Measurements from ENCODE around the gene PANX3.
A peak's percentile ranks its signal among the peaks of the same experiment; 100 is the strongest.
"Not testable (repeated sequence)": the region's sequence is repeated elsewhere in the genome, so short reads cannot be mapped to it uniquely, and the experiment has no call there.

The PANX3 gene

GRCh38 chr11:124611064-124611463, at the start of gene PANX3:
TSS of gene PANX3 (plus strand) at chr11:124611428. CDS start at chr11:124611557, 129 bp downstream.
- in situ Hi-C loops (cut with HindIII; ENCODE audit: low pct_ligation_motif_present, low pct_unique_long_range_greater_than_20kb, low sequenced_read_pairs): no loop called here
- no peak for DNase-seq

- no peak for DNase-seq
- in situ Hi-C loops (cut with HindIII; ENCODE audit: low pct_ligation_motif_present, low pct_unique_long_range_greater_than_20kb, low sequenced_read_pairs): no loop called here
These were observed 41.5 kb upstream of the PANX3 start, which contains the start of gene OR8A1 for GRCh38 chr11:124569697-124570096. TSS of gene OR8A1 (plus strand) at chr11:124569997. CDS start at chr11:124570120, 123 bp downstream.

GRCh38 chr11:124570160-124570559, 41.1 kb upstream of the PANX3 start:
- in situ Hi-C loops (cut with HindIII; ENCODE audit: low pct_ligation_motif_present, low pct_unique_long_range_greater_than_20kb, low sequenced_read_pairs): no loop called here
- DNase-seq: no peak

GRCh38 chr11:124577716-124578427, 33.4 kb upstream of the PANX3 start:
- in situ Hi-C loops (cut with HindIII; ENCODE audit: low pct_ligation_motif_present, low pct_unique_long_range_greater_than_20kb, low sequenced_read_pairs): loop anchor here (25.0 kb wide), 1 partner anchor 141 kb away; the partner anchor contains the start of gene OR8B8
- DNase-seq: no peak

GRCh38 chr11:124578761-124579160, 32.5 kb upstream of the PANX3 start:
- in situ Hi-C loops (cut with HindIII; ENCODE audit: low pct_ligation_motif_present, low pct_unique_long_range_greater_than_20kb, low sequenced_read_pairs): loop anchor here (25.0 kb wide), 1 partner anchor 141 kb away; the partner anchor contains the start of gene OR8B8
- DNase-seq: no peak

- in situ Hi-C loops (cut with HindIII; ENCODE audit: low pct_ligation_motif_present, low pct_unique_long_range_greater_than_20kb, low sequenced_read_pairs): loop anchor here (25.0 kb wide), 1 partner anchor 145 kb away; the partner anchor contains the start of gene OR8B8
- DNase-seq: no peak
These were observed 29.4 kb upstream of the PANX3 start for GRCh38 chr11:124581817-124582216.

- no peak for DNase-seq
- in situ Hi-C loops (cut with HindIII; ENCODE audit: low pct_ligation_motif_present, low pct_unique_long_range_greater_than_20kb, low sequenced_read_pairs): loop anchor here (25.0 kb wide), 1 partner anchor 145 kb away; the partner anchor contains the start of gene OR8B8
These were observed 28.7 kb upstream of the PANX3 start for GRCh38 chr11:124582565-124582964.

- no peak for DNase-seq
- in situ Hi-C loops (cut with HindIII; ENCODE audit: low pct_ligation_motif_present, low pct_unique_long_range_greater_than_20kb, low sequenced_read_pairs): loop anchor here (25.0 kb wide), 1 partner anchor 146 kb away; the partner anchor contains the start of gene OR8B8
These were observed 27.4 kb upstream of the PANX3 start for GRCh38 chr11:124583781-124584180.

- in situ Hi-C loops (cut with HindIII; ENCODE audit: low pct_ligation_motif_present, low pct_unique_long_range_greater_than_20kb, low sequenced_read_pairs): loop anchor here (25.0 kb wide), 1 partner anchor 148 kb away; the partner anchor contains the start of gene OR8B8
- DNase-seq: no peak
These were observed 26.4 kb upstream of the PANX3 start for GRCh38 chr11:124584681-124585372.

GRCh38 chr11:124586238-124586860, 24.9 kb upstream of the PANX3 start:
- in situ Hi-C loops (cut with HindIII; ENCODE audit: low pct_ligation_motif_present, low pct_unique_long_range_greater_than_20kb, low sequenced_read_pairs): loop anchor here (25.0 kb wide), 1 partner anchor 149 kb away; the partner anchor contains the start of gene OR8B8
- DNase-seq: peak; percentile 55

GRCh38 chr11:124591430-124591829, 19.8 kb upstream of the PANX3 start:
- in situ Hi-C loops (cut with HindIII; ENCODE audit: low pct_ligation_motif_present, low pct_unique_long_range_greater_than_20kb, low sequenced_read_pairs): loop anchor here (25.0 kb wide), 1 partner anchor 154 kb away; the partner anchor contains the start of gene OR8B8

GRCh38 chr11:124592627-124593026, 18.6 kb upstream of the PANX3 start:
- in situ Hi-C loops (cut with HindIII; ENCODE audit: low pct_ligation_motif_present, low pct_unique_long_range_greater_than_20kb, low sequenced_read_pairs): loop anchor here (25.0 kb wide), 1 partner anchor 155 kb away; the partner anchor contains the start of gene OR8B8
- no peak for DNase-seq

More at GRCh38 chr11:124591430-124591829, 19.8 kb upstream of the PANX3 start:
- no peak for DNase-seq

GRCh38 chr11:124595302-124595701, 15.9 kb upstream of the PANX3 start:
- in situ Hi-C loops (cut with HindIII; ENCODE audit: low pct_ligation_motif_present, low pct_unique_long_range_greater_than_20kb, low sequenced_read_pairs): loop anchor here (25.0 kb wide), 1 partner anchor 158 kb away; the partner anchor contains the start of gene OR8B8
- no peak for DNase-seq

GRCh38 chr11:124597626-124598025, 13.6 kb upstream of the PANX3 start:
- no peak for DNase-seq
- in situ Hi-C loops (cut with HindIII; ENCODE audit: low pct_ligation_motif_present, low pct_unique_long_range_greater_than_20kb, low sequenced_read_pairs): loop anchor here (25.0 kb wide), 1 partner anchor 160 kb away; the partner anchor contains the start of gene OR8B8

- in situ Hi-C loops (cut with HindIII; ENCODE audit: low pct_ligation_motif_present, low pct_unique_long_range_greater_than_20kb, low sequenced_read_pairs): no loop called here
These were observed 10.5 kb upstream of the PANX3 start for GRCh38 chr11:124600621-124601320.

GRCh38 chr11:124602193-124602592, 9.0 kb upstream of the PANX3 start:
- in situ Hi-C loops (cut with HindIII; ENCODE audit: low pct_ligation_motif_present, low pct_unique_long_range_greater_than_20kb, low sequenced_read_pairs): no loop called here
- no peak for DNase-seq

More at GRCh38 chr11:124600621-124601320, 10.5 kb upstream of the PANX3 start:
- DNase-seq: no peak

- DNase-seq; in situ Hi-C loops (cut with HindIII; ENCODE audit: low pct_ligation_motif_present, low pct_unique_long_range_greater_than_20kb, low sequenced_read_pairs): not testable (repeated sequence)
These were observed 8.5 kb upstream of the PANX3 start for GRCh38 chr11:124602723-124603122.

GRCh38 chr11:124605719-124606118, 5.5 kb upstream of the PANX3 start:
- no peak for DNase-seq
- in situ Hi-C loops (cut with HindIII; ENCODE audit: low pct_ligation_motif_present, low pct_unique_long_range_greater_than_20kb, low sequenced_read_pairs): no loop called here
